Psoas muscle (tissue), 8 donors: ENCODE data around the gene PSMA6. TPM values are rescaled to one million over a fixed set of nuclear protein-coding genes. Genes with fewer than 3 reads are reported as not detected.
"Not testable (repeated sequence)": the region's sequence is repeated elsewhere in the genome, so short reads cannot be mapped to it uniquely, and the experiment has no call there.

Source experiments
- ATAC-seq, 4 donors: fragments of 200-7000 bp; cut with Tn5 transposase; one replicate each; pipeline ENCODE4 v1.9.1; 2020; ENCODE audit warnings: moderate library complexity in 3 of 4, mild to moderate bottlenecking in 2 of 4
- DNase-seq, 2 donors: peaks; one replicate each; pipeline ENCODE4 v3.0.0-alpha.2; 2020
- H3K27ac ChIP-seq: fragments of 200-600 bp; one replicate; pipeline ENCODE4 v1.8.0; 2022
- H3K27me3 ChIP-seq, 3 donors: fragments of 200-600 bp in 1 of 3; one replicate each; pipeline versions ENCODE4 v1.6.1 to v1.8.0; 2013 to 2022; ENCODE audit warnings: low read length in 2 of 3, mild to moderate bottlenecking in 2 of 3, moderate library complexity in 1 of 3; ENCODE audit not compliant: insufficient read depth in 3 of 3
- H3K36me3 ChIP-seq, 2 donors: fragments of 200-600 bp in 1 of 2; one replicate each; pipeline versions ENCODE4 v1.6.1 to v1.8.0; 2013 to 2022; ENCODE audit warnings: low read depth in 1 of 2, mild to moderate bottlenecking in 1 of 2, moderate library complexity in 1 of 2; ENCODE audit not compliant: insufficient read depth in 1 of 2
- H3K4me1 ChIP-seq: fragments of 200-600 bp; one replicate; pipeline ENCODE4 v1.8.0; 2022
- H3K4me3 ChIP-seq: fragments of 200-600 bp; one replicate; pipeline ENCODE4 v1.8.0; 2022; ENCODE audit warnings: mild to moderate bottlenecking
- H3K9me3 ChIP-seq: fragments of 200-600 bp; one replicate; pipeline ENCODE4 v1.8.0; 2022
- CTCF ChIP-seq: fragments of 200-600 bp; IDR thresholded peaks from one replicate; pipeline ENCODE4 v1.8.0; 2022; ENCODE audit warnings: antibody characterized with exemption
- WGBS, 3 donors: extraction: QIAGEN DNeasy Blood & Tissue Kit; methylation state at CpG; one replicate each; pipeline versions ENCODE4 v1.1.6 to v1.1.7; 2013; 5-methylcytosine and 5-hydroxymethylcytosine counted together
- intact Hi-C, 2 donors: fragments of 100-400 bp; cut with DNase I; formaldehyde crosslinking; loops; one replicate each; pipeline versions ENCODE4 v1.11.0 to v1.14.2; 2022
- polyA plus RNA-seq, 3 donors: library from polyadenylated mRNA; stranded (reverse); fragments of 200-250 nt; gene quantifications; one replicate each; pipeline ENCODE4 v1.2.3, GENCODE V29; 2013
- total RNA-seq, 4 donors: library from RNA; stranded (reverse); fragmentation: NEBNext Ultra II Directional in 2 of 4; extraction: Animal tissue kit (Norgen Biotek cat#: 25700) in 2 of 4; gene quantifications; one replicate each; pipeline versions ENCODE4 v1.2.1 to v1.2.4, GENCODE V29; 2021 to 2023
- donor health status: healthy with polysubstance abuse.
- donor health status: DM: no; HTN: no; CAD: no; lungs with moderate emphysema.
- donor health status: Bipolar disorder and iron deficiency.
- donor health status: healthy.
- donor health status: DM: yes; HTN: yes; CAD: no.
- donor health status: DM: no; HTN: no; CAD: no.
- donor health status: DM: no; HTN: no; CAD: no.
- donor health status: DM: yes; HTN: yes; CAD: no.

Gene PSMA6
- total and polyA plus RNA-seq, 7 donors = 176 to 653 (median 276) TPM

GRCh38 chr14:35300228-35300627, 8.0 kb downstream of the PSMA6 start:
- WGBS, 3 donors = 61 to 79% (median 70%) methylated on average over 3 of the region's 3 CpGs
- ATAC-seq (no peak), DNase-seq (no peak)
- no peak for TF ChIP-seq CTCF
- Histone ChIP-seq H3K4me1 (peaks cover 37% of the 10 kb centered on the region), H3K27ac (peak overlapping the region; percentile 71), H3K4me3 (no peak overlapping the region), H3K27me3 (no peaks in the 10 kb centered on the region), H3K9me3 (no peaks in the 10 kb centered on the region), H3K36me3 (peaks cover 0 to 4% of the 10 kb centered on the region in 2 donors)
- intact Hi-C loops = loop anchor here (5.0 kb wide), 1 partner anchor 37 kb away; no protein-coding TSS in a partner anchor

GRCh38 chr14:35301334-35301733, 9.2 kb downstream of the PSMA6 start:
- H3K4me3 ChIP-seq, H3K36me3 ChIP-seq, H3K27me3 ChIP-seq, H3K9me3 ChIP-seq: not testable (repeated sequence)
- WGBS, 3 donors = 21 to 61% (median 56%) methylated on average over 4 of the region's 4 CpGs
- DNase-seq (peak in 1 of 2 donors; percentile 67), ATAC-seq (peak; percentile 64 to 92 (median 78))
- Histone ChIP-seq H3K27ac (peak overlapping the region; percentile 71), H3K4me1 (peaks cover 32% of the 10 kb centered on the region)
- intact Hi-C loops = loop anchor here (5.0 kb wide), 1 partner anchor 36 kb away; no protein-coding TSS in a partner anchor

DNA sequence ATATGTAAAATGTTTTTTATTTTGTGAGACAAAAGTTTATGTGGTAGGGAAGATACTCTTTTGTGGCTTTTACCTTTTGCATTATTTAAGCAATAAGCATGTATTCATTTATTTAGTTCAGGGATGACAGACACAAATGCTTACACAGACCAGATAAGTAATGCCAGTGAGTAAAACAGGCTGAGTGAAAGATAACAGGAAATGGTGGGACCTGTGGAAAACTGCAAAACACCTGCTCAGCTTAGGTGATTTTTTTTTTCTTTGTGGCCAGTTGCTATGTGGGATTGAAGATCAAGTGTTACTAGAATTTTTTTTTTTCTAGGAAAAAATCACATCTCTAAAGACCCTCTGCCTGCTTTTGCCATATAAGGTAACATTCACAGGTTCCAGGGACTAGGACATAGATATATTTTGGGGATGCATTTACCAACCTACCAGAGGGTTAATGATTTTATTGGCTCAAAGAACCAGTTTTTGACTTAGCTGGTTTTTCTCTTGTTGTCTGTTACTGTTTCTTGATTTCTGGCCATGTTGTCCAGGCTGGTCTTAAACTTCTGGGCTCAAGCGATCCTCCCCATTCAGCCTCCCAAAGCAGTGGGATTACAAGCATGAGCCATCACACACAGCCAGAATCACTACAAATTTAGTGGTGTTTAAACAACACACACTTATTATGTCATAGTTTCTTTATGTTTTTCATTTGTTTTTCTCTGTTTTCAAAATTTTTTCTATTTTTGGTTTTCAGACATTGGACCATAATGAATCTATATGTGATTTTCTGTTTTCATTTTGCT, 9.8 kb downstream of the PSMA6 start:
- intact Hi-C loops = loop anchor here (5.0 kb wide), 1 partner anchor 35 kb away; no protein-coding TSS in a partner anchor

DNA sequence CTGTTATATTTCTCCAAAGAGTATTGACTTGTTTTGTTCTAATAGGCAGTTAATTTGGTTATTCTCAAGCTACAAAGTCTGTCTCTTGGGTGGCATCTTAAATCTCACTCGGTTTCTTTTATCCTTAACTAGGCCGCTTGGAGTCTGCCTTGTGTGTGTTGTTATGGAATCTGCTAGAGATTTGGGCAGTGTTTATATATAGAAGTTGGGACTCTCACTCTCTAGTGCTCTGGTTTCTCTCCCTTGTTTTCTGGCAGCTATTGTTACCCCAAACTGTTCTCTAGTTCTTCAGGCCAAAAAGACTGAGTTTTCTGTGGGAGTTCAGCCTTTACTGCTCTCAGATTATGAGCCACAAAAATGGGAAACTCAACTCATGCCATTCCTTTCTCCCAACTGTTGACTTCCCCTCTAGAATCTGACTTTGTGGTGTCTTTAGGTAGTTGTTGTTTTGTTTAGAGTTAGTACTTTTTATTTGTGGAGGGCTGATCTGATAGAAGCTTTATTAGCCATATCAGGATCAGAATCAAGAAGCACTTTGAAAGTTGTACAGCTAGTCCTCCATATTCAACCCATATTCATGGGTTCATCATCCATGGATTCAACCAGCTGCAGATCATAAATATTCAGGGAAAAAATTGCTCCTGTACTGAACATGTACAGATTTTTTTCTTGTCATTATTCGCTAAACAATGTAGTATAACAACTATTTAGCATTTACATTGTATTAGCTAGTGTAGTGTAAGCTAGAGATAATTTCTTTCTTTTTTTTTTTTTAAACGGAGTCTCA, 11.2 kb downstream of the PSMA6 start:
- intact Hi-C loops = loop anchor here (5.0 kb wide), 1 partner anchor 34 kb away; no protein-coding TSS in a partner anchor
- H3K4me3 ChIP-seq = no peak overlapping the region
- WGBS, 3 donors = 67 to 84% (median 71%) methylated on average over 4 of the region's 4 CpGs

More for the DNA sequence above, 9.8 kb downstream of the PSMA6 start:
- H3K27me3 ChIP-seq = no peaks in the 10 kb centered on the region
- no peak overlapping the region for H3K4me3 ChIP-seq
- no peaks in the 10 kb centered on the region for H3K9me3 ChIP-seq
- peak in 3 of 4 donors; percentile 26 to 67 (median 38) for ATAC-seq
- peaks cover 27% of the 10 kb centered on the region for H3K4me1 ChIP-seq
- TF ChIP-seq CTCF = no peak
- H3K27ac ChIP-seq = peak overlapping the region; percentile 71
- no peak for DNase-seq
- WGBS, 3 donors = 92 to 97% (median 93%) methylated on average over 1 of the region's 1 CpG
- peaks cover 0 to 4% of the 10 kb centered on the region in 2 donors for H3K36me3 ChIP-seq

More for the DNA sequence above, 11.2 kb downstream of the PSMA6 start:
- H3K36me3 ChIP-seq = peaks cover 0 to 11% of the 10 kb centered on the region in 2 donors
- TF ChIP-seq CTCF = no peak
- H3K4me1 ChIP-seq = peaks cover 27% of the 10 kb centered on the region
- DNase-seq (no peak), ATAC-seq (no peak)
- H3K27me3 ChIP-seq = no peaks in the 10 kb centered on the region
- H3K9me3 ChIP-seq = no peaks in the 10 kb centered on the region
- peak overlapping the region; percentile 46 for H3K27ac ChIP-seq
